ENCODE data around the gene HES1.

The HES1 gene

DNA sequence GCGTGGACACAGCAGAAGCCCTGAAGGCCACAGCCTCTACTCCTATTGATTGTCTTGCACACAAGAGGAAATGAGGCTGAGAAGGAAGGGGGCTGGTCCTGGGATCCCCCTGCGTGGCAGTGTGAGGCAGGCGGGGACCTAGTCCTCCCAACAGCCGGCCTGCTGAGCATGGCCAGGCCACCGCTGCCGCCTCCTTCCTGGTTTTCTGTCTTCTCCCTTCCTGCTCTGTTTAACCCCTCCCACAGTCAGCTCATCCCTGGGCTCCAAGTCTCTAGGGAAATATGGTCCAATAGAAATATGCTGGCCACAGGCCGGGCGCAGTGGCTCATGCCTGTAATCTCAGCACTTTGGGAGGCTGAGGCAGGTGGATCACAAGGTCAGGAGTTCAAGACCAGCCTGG lies 42.1 kb upstream of the HES1 start:
- no peak overlapping the region for H3K27ac ChIP-seq
- no peaks in the 10 kb centered on the region for H3K9me3 ChIP-seq (ENCODE audit: control insufficient read depth, low read length)
- H3K79me2 ChIP-seq: no peaks in the 10 kb centered on the region
- H3K4me2 ChIP-seq (ENCODE audit: low read length): no peak overlapping the region
- TF ChIP-seq, protein P1, sequence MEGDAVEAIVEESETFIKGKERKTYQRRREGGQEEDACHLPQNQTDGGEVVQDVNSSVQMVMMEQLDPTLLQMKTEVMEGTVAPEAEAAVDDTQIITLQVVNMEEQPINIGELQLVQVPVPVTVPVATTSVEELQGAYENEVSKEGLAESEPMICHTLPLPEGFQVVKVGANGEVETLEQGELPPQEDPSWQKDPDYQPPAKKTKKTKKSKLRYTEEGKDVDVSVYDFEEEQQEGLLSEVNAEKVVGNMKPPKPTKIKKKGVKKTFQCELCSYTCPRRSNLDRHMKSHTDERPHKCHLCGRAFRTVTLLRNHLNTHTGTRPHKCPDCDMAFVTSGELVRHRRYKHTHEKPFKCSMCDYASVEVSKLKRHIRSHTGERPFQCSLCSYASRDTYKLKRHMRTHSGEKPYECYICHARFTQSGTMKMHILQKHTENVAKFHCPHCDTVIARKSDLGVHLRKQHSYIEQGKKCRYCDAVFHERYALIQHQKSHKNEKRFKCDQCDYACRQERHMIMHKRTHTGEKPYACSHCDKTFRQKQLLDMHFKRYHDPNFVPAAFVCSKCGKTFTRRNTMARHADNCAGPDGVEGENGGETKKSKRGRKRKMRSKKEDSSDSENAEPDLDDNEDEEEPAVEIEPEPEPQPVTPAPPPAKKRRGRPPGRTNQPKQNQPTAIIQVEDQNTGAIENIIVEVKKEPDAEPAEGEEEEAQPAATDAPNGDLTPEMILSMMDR (IDR thresholded peaks at IDR 0.05): no peak
- no peaks in the 10 kb centered on the region for H3K36me3 ChIP-seq (ENCODE audit: control insufficient read depth, insufficient read depth, low read length)
- H3K4me1 ChIP-seq: no peaks in the 10 kb centered on the region
- H3K27me3 ChIP-seq (ENCODE audit: control insufficient read depth, insufficient read depth, low read length): no peaks in the 10 kb centered on the region
- no peak overlapping the region for H3K9ac ChIP-seq
- no peak overlapping the region for H2AFZ ChIP-seq
- no peak overlapping the region for H3K4me3 ChIP-seq (ENCODE audit: low read depth, low read length)

DNA sequence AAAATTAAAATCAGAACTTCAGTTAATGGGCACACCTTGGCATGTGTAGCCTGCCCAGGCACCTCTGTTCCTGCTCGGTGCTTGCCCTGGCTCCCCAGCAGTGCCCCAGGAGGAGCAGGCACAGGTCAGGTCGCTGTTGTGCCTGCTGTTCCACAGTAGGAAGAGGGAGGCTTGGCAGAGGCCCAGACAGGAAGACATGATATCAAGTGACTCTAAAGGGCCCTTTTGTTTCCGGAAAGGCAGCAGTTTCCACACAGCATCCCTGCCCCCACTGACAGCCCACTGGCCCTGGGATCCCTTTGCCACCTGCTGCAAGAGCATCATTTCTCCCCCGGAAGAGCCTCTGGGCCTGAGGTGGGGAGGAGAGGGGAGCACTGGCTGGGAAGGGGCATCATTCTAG lies 40.5 kb upstream of the HES1 start:
- no peaks in the 10 kb centered on the region for H3K9me3 ChIP-seq (ENCODE audit: control insufficient read depth, low read length)
- no peak overlapping the region for H3K4me2 ChIP-seq (ENCODE audit: low read length)
- H2AFZ ChIP-seq: no peak overlapping the region
- no peak overlapping the region for H3K9ac ChIP-seq
- TF ChIP-seq, protein P1 (IDR thresholded peaks at IDR 0.05): no peak
- no peaks in the 10 kb centered on the region for H3K79me2 ChIP-seq
- H3K36me3 ChIP-seq (ENCODE audit: control insufficient read depth, insufficient read depth, low read length): no peaks in the 10 kb centered on the region
- no peak overlapping the region for H3K4me3 ChIP-seq (ENCODE audit: low read depth, low read length)
- H3K27me3 ChIP-seq (ENCODE audit: control insufficient read depth, insufficient read depth, low read length): no peaks in the 10 kb centered on the region
- H3K4me1 ChIP-seq: no peaks in the 10 kb centered on the region
- H3K27ac ChIP-seq: no peak overlapping the region

DNA sequence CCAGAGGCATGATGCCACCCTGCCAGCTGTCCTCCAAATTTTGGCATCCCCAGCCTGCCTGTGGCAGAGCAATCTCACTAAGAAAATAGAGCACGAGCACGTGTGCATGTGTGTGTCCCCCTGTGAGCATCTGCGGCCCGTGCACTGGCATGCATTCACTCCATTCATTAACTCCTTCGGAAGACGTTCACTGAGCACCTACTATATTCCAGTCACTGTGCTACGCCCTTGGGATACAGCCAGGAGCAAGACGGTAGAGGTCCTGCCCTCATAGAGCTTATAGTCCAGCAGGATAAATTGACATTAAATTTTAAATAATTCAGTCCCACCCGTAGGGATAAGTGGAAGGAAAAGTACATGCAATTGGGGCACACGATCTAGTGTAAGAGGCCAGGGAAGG lies 40.0 kb upstream of the HES1 start:
- no peak overlapping the region for H2AFZ ChIP-seq
- H3K27ac ChIP-seq: no peak overlapping the region
- no peak overlapping the region for H3K4me2 ChIP-seq (ENCODE audit: low read length)
- H3K9me3 ChIP-seq (ENCODE audit: control insufficient read depth, low read length): no peaks in the 10 kb centered on the region
- H3K9ac ChIP-seq: no peak overlapping the region
- no peak overlapping the region for H3K4me3 ChIP-seq (ENCODE audit: low read depth, low read length)
- TF ChIP-seq, protein P1 (IDR thresholded peaks at IDR 0.05): no peak
- H3K36me3 ChIP-seq (ENCODE audit: control insufficient read depth, insufficient read depth, low read length): no peaks in the 10 kb centered on the region
- no peaks in the 10 kb centered on the region for H3K27me3 ChIP-seq (ENCODE audit: control insufficient read depth, insufficient read depth, low read length)
- no peaks in the 10 kb centered on the region for H3K4me1 ChIP-seq
- H3K79me2 ChIP-seq: no peaks in the 10 kb centered on the region

DNA sequence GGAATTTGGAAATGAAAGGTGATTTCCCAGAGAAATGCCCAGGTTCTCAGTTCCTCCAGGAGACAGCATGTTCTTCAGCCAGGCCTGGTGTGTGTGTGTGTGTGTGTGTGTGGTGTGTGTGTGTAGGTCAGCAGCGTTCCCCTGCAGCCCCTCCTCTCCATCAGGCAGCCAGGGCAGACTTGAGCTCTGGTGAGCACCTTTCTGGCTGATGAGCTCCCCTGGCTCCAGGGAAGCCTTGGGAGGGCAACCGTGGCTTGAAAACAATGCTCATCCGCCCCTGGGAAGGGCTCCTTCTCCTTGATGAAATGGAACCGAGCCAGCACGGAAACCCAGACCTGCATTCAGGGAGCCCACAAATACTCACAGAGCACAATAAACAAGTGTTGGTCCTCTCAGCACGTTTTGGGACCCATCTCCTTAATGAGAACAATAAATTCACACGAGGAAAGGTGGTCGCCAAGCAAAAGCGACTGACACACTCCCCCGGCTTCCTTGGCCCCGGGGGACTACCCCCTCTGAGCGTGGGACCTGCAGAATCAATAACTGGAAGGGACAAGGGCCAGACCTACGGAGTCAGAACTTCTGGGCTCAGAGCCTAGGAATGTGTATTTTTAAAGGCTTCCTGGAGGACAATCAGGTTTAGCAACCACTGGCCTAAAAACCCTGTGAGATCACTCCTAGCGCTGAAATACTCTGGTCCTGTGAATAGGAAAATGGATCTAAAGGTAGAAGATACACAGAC lies 38.6 kb upstream of the HES1 start:
- TF ChIP-seq, protein P1 (IDR thresholded peaks at IDR 0.05): no peak
- H2AFZ ChIP-seq: no peak overlapping the region
- H3K27me3 ChIP-seq (ENCODE audit: control insufficient read depth, insufficient read depth, low read length): no peaks in the 10 kb centered on the region
- no peak overlapping the region for H3K4me3 ChIP-seq (ENCODE audit: low read depth, low read length)
- no peak overlapping the region for H3K27ac ChIP-seq
- no peak overlapping the region for H3K9ac ChIP-seq
- H3K4me1 ChIP-seq: no peaks in the 10 kb centered on the region
- H3K9me3 ChIP-seq (ENCODE audit: control insufficient read depth, low read length): no peaks in the 10 kb centered on the region
- no peak overlapping the region for H3K4me2 ChIP-seq (ENCODE audit: low read length)
- H3K36me3 ChIP-seq (ENCODE audit: control insufficient read depth, insufficient read depth, low read length): no peaks in the 10 kb centered on the region
- no peaks in the 10 kb centered on the region for H3K79me2 ChIP-seq
